K562 (cell line): ENCODE data around the gene CPNE9. TPM values are rescaled to one million over a fixed set of nuclear protein-coding genes. Genes with fewer than 3 reads are reported as not detected.
A peak's percentile ranks its signal among the peaks of the same experiment; 100 is the strongest.

ENCODE experiments used
- E2F1 ChIP-seq: sonication (generic); formaldehyde crosslinking; IDR thresholded peaks from 2 replicates; pipeline ENCODE4 v1.8.1; 2023; ENCODE audit warnings: mild to moderate bottlenecking, missing genetic modification reagents, moderate library complexity
- EGR1 ChIP-seq: fragments of 450-650 bp; conservative IDR thresholded peaks from 2 replicates; pipeline ENCODE4 v1.6.1; 2017; ENCODE audit warnings: mild to moderate bottlenecking
- EHMT2 ChIP-seq: fragments of 450-650 bp; IDR thresholded peaks from 2 replicates; pipeline ENCODE4 v1.6.1; 2018; ENCODE audit warnings: antibody characterized with exemption
- JUN ChIP-seq, 2 experiments: sonication (generic) in 1 of 2; formaldehyde crosslinking in 1 of 2; IDR thresholded peaks; 2 replicates each; pipeline versions ENCODE4 v1.6.1 to v1.8.0; 2012 to 2022; ENCODE audit warnings: borderline replicate concordance in 2 of 2, mild to moderate bottlenecking in 2 of 2, improper control_type of control experiment in 1 of 2, low read depth in 1 of 2, low read length in 1 of 2, missing genetic modification reagents in 1 of 2
- KLF10 ChIP-seq: fragments of 250-450 bp; sonication (Bioruptor Pico); IDR thresholded peaks from 2 replicates; pipeline ENCODE4 v1.6.1; 2021; ENCODE audit warnings: matching md5 sums
- NCOA6 ChIP-seq: fragments of 450-650 bp; IDR thresholded peaks from 2 replicates; pipeline ENCODE4 v1.6.1; 2017; ENCODE audit warnings: mild to moderate bottlenecking
- NFXL1 ChIP-seq: fragments of 450-650 bp; formaldehyde crosslinking; IDR thresholded peaks from 2 replicates; pipeline ENCODE4 v1.4.0; 2021; ENCODE audit warnings: mild to moderate bottlenecking
- PCBP1 ChIP-seq: fragments of 200-400 bp; formaldehyde crosslinking; IDR thresholded peaks from 2 replicates; pipeline ENCODE4 v1.6.1; 2018; ENCODE audit warnings: mild to moderate bottlenecking, low read depth, low read length; ENCODE audit not compliant: poor library complexity, severe bottlenecking
- SAP30 ChIP-seq: fragments of 200-600 bp; sonication (generic); IDR thresholded peaks from 2 replicates; pipeline ENCODE4 v1.6.1; 2012; ENCODE audit warnings: borderline replicate concordance, low read depth, mild to moderate bottlenecking, moderate library complexity, low read length, control low read depth, inconsistent platforms; ENCODE audit not compliant: insufficient read depth, poor library complexity, severe bottlenecking
- ZNF175 ChIP-seq: fragments of 200-800 bp; sonication (Bioruptor generic); IDR thresholded peaks from 2 replicates; pipeline ENCODE4 v1.6.1; 2016; ENCODE audit warnings: low read depth, mild to moderate bottlenecking, missing genetic modification characterization, missing compliant biosample characterization
- polyA plus RNA-seq, 8 experiments: library from polyadenylated mRNA; depleted of rRNA in 4 of 8; stranded (reverse) in 5 of 8; unstranded in 3 of 8; fragments of >200 nt; fragmentation: Nextera tagmentation in 2 of 8; fragmentation: Illumina TruSeq in 1 of 8; extraction: Ambion mirVana in 2 of 8; extraction: Trizol in 1 of 8; gene quantifications; 2 replicates each; pipeline versions ENCODE4 v1.2.1 to v1.2.3, GENCODE V29; 2011 to 2014; ENCODE audit warnings: inconsistent platforms in 1 of 8, missing spikeins in 1 of 8
- total RNA-seq, 7 experiments: library from RNA; depleted of rRNA in 6 of 7; stranded (reverse); fragments of >200 nt in 6 of 7; fragmentation: Illumina TruSeq in 2 of 7; extraction: Trizol in 2 of 7; gene quantifications; 2 replicates each; pipeline versions ENCODE4 v1.2.1 to v1.2.3, GENCODE V29; 2011 to 2021; ENCODE audit warnings: low replicate concordance in 1 of 7
- TF ChIP-seq, protein P1 (sequence below): sonication (generic); formaldehyde crosslinking; IDR thresholded peaks from 2 replicates; pipeline ENCODE4 v1.8.0; 2022; ENCODE audit warnings: mild to moderate bottlenecking, missing genetic modification reagents, borderline replicate concordance
- TF ChIP-seq, protein P2 (sequence below): fragments of 250-450 bp; sonication (Bioruptor Pico); IDR thresholded peaks from 2 replicates; pipeline ENCODE4 v1.8.0; 2022; ENCODE audit warnings: inconsistent platforms, mild to moderate bottlenecking, moderate library complexity, borderline replicate concordance
- TF ChIP-seq, protein P3 (sequence below): sonication (generic); IDR thresholded peaks from 2 replicates; pipeline ENCODE4 v1.6.1; 2016
- TF ChIP-seq, protein P4 (sequence below), 2 experiments: IDR thresholded peaks; 2 replicates each; pipeline ENCODE4 v1.6.1; 2011; ENCODE audit warnings: borderline replicate concordance in 1 of 2, control low read depth in 1 of 2, low read depth in 1 of 2, low read length in 1 of 2, mild to moderate bottlenecking in 1 of 2, mixed read lengths in 1 of 2, moderate library complexity in 1 of 2; ENCODE audit not compliant: insufficient read depth in 1 of 2, insufficient read length in 1 of 2, poor library complexity in 1 of 2, severe bottlenecking in 1 of 2; ENCODE audit errors: extremely low read depth in 1 of 2

Gene CPNE9
- total and polyA plus RNA-seq, 9 of the 15 experiments (the other 6 are each of a cell fraction or from before 2014, with no cell fraction given): 0.22 to 0.56 (median 0.29) TPM; not detected in 3

- TF ChIP-seq, protein P1, sequence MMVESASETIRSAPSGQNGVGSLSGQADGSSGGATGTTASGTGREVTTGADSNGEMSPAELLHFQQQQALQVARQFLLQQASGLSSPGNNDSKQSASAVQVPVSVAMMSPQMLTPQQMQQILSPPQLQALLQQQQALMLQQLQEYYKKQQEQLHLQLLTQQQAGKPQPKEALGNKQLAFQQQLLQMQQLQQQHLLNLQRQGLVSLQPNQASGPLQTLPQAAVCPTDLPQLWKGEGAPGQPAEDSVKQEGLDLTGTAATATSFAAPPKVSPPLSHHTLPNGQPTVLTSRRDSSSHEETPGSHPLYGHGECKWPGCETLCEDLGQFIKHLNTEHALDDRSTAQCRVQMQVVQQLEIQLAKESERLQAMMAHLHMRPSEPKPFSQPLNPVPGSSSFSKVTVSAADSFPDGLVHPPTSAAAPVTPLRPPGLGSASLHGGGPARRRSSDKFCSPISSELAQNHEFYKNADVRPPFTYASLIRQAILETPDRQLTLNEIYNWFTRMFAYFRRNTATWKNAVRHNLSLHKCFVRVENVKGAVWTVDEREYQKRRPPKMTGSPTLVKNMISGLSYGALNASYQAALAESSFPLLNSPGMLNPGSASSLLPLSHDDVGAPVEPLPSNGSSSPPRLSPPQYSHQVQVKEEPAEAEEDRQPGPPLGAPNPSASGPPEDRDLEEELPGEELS (CRISPR knock-in tag): peak; percentile 92; the same call in 1 of the 2 replicates
- no peak for TF ChIP-seq ZNF175 (CRISPR knock-in tag)
- TF ChIP-seq EHMT2: peak; percentile 99
- peak; percentile 49 for TF ChIP-seq EGR1
- peak; percentile 91 for TF ChIP-seq E2F1 (CRISPR knock-in tag)
- TF ChIP-seq, protein P2, sequence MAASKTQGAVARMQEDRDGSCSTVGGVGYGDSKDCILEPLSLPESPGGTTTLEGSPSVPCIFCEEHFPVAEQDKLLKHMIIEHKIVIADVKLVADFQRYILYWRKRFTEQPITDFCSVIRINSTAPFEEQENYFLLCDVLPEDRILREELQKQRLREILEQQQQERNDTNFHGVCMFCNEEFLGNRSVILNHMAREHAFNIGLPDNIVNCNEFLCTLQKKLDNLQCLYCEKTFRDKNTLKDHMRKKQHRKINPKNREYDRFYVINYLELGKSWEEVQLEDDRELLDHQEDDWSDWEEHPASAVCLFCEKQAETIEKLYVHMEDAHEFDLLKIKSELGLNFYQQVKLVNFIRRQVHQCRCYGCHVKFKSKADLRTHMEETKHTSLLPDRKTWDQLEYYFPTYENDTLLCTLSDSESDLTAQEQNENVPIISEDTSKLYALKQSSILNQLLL (CRISPR knock-in tag): no peak
- TF ChIP-seq, protein P3, sequence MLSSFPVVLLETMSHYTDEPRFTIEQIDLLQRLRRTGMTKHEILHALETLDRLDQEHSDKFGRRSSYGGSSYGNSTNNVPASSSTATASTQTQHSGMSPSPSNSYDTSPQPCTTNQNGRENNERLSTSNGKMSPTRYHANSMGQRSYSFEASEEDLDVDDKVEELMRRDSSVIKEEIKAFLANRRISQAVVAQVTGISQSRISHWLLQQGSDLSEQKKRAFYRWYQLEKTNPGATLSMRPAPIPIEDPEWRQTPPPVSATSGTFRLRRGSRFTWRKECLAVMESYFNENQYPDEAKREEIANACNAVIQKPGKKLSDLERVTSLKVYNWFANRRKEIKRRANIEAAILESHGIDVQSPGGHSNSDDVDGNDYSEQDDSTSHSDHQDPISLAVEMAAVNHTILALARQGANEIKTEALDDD: no peak
- peak; percentile 66 for TF ChIP-seq SAP30
- no peak for TF ChIP-seq KLF10 (CRISPR knock-in tag)
- TF ChIP-seq NCOA6: peak; percentile 92
- peak; percentile 52 for TF ChIP-seq PCBP1
- TF ChIP-seq, protein P4, sequence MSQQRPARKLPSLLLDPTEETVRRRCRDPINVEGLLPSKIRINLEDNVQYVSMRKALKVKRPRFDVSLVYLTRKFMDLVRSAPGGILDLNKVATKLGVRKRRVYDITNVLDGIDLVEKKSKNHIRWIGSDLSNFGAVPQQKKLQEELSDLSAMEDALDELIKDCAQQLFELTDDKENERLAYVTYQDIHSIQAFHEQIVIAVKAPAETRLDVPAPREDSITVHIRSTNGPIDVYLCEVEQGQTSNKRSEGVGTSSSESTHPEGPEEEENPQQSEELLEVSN (IDR thresholded peaks at IDR 0.05; ENCODE audit: borderline replicate concordance in 1 of 2, extremely low read depth in 1 of 2, insufficient read depth in 1 of 2, insufficient read length in 1 of 2, low read depth in 1 of 2, low read length in 1 of 2, poor library complexity in 1 of 2, severe bottlenecking in 1 of 2): no peak
- TF ChIP-seq NFXL1: no peak
- TF ChIP-seq JUN (IDR thresholded peaks at IDR 0.05; ENCODE audit: borderline replicate concordance, low read depth, low read length): no peak
- peak; percentile 71; the same call in 1 of the 2 replicates for TF ChIP-seq JUN (CRISPR knock-in tag; IDR thresholded peaks at IDR 0.05; ENCODE audit: borderline replicate concordance)
Measured at GRCh38 chr3:9704347-9705322, 1.0 kb downstream of the CPNE9 start (continued).
